Stimulated activated CD8-positive, alpha-beta memory T cell treated with anti-CD3 and anti-CD28 coated beads, Interleukin-12 subunit alpha, Interleukin-12 subunit beta, amount 100 ng/mL, for 24 hours (primary cell): ENCODE measurements around the gene TENT5C.

Experiments used
- DNase-seq: peaks from one replicate; pipeline ENCODE4 v3.0.0-alpha.2; 2020; ENCODE audit errors: extremely low read depth

Gene TENT5C

DNA sequence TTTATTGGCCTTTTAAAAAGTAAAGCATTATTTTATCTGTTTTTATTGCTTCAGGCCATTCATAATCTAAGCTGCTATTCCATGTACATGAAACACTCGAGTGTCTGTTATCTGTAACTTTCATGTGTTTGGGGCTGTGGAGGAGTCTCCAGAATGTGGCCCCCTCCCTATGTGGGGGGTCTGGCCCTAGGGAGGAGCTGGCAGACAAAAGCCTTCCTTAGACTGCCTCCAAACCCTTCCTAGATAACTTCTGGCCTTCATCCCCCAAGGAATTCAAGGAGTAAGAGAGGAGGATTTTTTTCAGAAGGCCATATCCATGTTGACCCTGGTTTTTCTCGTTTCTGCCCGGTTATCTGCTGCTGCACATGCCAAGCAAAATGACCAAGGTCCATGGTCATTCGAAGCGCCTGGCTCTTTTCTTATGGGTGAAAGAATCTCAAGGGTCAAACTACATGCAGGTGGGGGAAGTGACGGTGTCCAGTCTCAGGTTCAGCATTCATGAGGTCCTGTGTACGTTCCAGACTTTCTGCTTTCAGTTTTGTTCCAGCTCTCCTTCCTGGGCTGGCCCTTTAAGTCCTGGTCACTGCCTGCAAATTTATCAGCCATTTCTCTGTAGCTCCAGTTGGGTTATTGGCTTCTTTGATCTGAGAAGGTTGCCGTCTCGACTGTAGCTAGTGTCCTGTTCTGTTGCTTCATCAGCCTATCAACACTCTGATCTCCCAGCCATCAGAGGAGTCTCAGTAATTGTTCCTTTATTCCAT, 8.3 kb downstream of the TENT5C start:
- no peak for DNase-seq

DNA sequence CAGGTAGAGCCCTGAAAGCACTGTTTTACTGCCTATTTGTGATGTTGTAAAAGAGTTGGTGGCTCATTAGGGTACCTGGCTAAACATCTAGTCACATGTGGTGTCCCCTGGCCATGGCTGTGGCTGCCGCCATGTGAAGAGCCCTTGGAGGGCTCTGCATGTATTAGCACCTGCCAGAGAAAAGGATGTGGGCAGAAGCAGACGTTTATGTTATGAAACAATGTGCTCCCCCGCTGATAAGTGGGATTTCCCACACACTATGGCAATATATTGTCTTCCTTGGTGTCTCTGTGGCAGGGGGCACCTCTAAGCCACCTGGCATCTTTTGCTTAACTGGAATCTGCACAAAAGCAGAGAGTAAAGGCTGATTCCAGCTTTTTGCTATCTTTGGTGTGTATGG, 9.6 kb downstream of the TENT5C start:
- no peak for DNase-seq

DNA sequence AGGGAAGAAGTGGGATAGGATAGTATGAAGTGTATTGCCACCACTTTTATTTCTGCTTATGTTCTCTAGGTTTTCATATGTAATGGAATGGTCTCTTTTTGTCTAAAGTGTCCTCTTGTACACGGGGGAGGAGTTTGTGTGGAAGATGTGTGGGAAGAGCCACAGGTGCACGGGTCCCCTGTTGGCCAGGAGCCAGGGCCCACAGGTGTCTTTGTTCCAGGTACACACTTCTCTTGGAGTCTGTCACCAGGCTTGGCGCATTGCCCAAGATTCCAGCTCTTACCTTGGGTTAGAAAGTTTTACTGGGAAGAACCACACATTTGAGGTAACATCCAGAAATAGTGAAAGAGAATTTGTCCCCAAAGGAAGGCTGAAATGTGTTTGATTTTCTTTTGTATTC, 10.5 kb downstream of the TENT5C start:
- no peak for DNase-seq

GRCh38 chr1:117616967-117617366, 11.1 kb downstream of the TENT5C start:
- no peak for DNase-seq

DNA sequence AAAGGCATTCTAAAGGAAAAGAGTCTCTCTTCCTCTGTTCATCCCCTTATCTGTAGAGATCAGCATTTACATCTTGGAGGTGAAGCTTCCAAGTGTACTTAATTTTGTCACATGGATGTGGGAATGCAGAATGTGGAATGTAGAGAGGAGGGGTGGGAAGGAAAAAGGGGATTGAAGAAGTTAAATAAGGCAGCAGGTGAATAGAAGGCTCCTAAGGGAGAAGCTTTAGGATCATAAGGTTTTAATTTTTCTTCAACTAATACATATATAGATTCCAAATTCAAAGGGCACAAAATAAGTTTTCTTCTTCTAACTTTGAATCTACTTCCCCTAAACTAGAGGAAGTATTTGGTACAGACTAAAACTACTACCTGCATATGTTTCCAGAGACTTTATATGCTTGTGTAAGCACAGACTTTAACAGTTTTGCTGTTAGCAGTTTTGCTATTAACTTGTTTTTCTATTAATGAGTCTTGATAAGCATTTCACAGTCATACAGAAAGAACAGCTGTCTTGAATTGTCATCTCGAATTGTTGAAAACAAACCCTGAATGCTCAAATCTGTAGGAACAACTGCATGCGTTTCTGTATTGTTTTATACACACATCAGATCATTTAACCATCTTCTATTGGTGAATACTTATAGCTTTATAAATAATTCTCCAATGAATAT, 12.7 kb downstream of the TENT5C start:
- DNase-seq: no peak

- DNase-seq: no peak
Observed at GRCh38 chr1:117620440-117620839, 14.6 kb downstream of the TENT5C start.

DNA sequence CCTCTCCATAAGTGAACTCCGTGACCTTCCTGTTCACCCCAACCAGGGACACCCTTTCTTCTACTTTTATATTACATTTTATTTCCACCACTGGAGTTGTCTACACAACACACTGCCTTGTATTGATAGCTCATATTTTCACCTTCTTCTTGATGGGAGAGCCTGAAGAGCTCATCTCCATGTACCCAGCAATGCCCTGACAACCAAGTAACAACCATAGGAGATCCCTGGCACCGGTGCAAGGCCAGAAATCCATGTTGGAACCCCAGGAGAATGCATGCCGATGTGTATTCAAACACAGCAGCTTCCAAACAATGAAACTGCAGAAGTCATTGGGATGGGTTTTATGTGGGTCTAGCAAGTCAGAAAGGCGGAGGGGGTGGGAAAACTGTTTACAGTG, 15.5 kb downstream of the TENT5C start:
- no peak for DNase-seq

DNA sequence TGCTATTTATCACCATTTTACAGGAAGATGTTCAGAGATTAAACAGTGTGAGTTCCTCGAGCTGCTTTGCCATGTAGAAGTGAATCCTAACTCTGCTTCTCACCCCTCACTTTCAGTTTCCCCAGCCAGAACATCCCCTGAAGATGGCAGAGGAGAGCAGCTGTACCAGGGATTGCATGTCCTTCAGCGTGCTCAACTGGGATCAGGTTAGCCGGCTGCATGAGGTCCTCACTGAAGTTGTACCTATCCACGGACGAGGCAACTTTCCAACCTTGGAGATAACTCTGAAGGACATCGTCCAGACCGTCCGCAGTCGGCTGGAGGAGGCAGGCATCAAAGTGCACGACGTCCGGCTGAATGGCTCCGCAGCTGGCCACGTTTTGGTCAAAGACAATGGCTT, 16.9 kb downstream of the TENT5C start:
- no peak for DNase-seq

DNA sequence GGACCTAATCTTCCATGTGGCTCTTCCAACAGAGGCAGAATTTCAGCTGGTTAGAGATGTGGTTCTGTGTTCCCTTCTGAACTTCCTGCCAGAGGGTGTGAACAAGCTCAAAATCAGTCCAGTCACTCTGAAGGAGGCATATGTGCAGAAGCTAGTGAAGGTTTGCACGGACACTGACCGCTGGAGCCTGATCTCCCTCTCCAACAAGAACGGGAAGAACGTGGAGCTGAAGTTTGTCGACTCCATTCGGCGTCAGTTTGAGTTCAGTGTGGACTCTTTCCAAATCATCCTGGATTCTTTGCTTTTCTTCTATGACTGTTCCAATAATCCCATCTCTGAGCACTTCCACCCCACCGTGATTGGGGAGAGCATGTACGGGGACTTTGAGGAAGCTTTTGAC, 17.3 kb downstream of the TENT5C start:
- DNase-seq: no peak

GRCh38 chr1:117623698-117624097, 17.9 kb downstream of the TENT5C start:
- DNase-seq: no peak

DNA sequence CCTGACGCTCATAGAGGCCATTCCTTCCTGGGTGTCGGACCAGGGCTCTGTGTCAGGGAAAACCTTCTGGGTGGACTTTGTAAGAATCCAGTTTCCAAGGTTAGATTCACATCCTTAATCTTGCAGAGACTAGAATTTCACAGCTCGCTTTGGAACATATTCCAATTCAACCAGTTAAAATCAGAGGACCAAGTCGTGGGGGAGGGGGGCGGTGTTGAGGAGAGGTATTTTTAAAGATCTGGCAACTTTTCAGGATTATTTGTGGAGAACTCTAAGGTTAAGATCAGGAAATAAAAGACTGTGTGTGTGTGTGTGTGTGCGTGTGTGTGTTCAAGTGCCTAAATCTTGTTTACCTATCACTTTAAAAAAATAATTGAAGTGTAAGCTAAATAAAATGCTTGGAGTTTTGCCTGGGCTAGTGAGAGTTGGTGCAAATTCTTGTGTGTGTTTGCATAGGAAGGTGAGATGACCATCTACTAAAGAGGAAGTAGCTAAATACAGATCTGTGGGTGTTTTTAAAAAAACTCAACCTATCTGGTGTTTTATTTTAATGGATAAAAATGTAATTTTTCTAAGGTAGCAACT, 21.8 kb downstream of the TENT5C start:
- no peak for DNase-seq

- no peak for DNase-seq
Observed at GRCh38 chr1:117628343-117628742, 22.5 kb downstream of the TENT5C start.

- DNase-seq: no peak
Observed at GRCh38 chr1:117629625-117630422, 24.0 kb downstream of the TENT5C start.

GRCh38 chr1:117630423-117630998, 24.7 kb downstream of the TENT5C start:
- no peak for DNase-seq

- no peak for DNase-seq
Observed at GRCh38 chr1:117631359-117632160, 25.7 kb downstream of the TENT5C start.

- no peak for DNase-seq
Observed at GRCh38 chr1:117632269-117633067, 26.6 kb downstream of the TENT5C start.

- DNase-seq: no peak
Observed at GRCh38 chr1:117633068-117633345, 27.2 kb downstream of the TENT5C start.

DNA sequence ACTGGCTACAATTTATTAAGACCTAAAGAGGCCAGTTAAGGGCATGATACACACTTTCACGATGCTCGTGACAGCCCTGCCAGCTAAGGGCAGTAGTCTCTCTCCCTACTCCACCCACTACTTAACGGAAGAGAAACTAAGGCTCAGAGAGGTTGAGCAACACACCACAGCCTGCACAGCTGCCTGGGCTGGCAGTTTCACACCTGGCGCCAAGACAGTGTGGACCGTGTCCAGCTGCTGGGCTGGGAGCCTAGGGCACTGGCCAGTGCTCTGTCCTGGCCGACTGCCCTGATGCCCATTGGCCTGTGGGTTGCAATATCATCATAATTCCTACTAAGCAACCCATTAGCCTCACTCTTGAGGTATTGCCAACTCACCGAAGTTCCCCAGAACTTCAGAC, 27.6 kb downstream of the TENT5C start:
- DNase-seq: no peak

GRCh38 chr1:117633936-117634335, 28.1 kb downstream of the TENT5C start:
- no peak for DNase-seq

- DNase-seq: no peak
Observed at GRCh38 chr1:117634631-117635030, 28.8 kb downstream of the TENT5C start.

DNA sequence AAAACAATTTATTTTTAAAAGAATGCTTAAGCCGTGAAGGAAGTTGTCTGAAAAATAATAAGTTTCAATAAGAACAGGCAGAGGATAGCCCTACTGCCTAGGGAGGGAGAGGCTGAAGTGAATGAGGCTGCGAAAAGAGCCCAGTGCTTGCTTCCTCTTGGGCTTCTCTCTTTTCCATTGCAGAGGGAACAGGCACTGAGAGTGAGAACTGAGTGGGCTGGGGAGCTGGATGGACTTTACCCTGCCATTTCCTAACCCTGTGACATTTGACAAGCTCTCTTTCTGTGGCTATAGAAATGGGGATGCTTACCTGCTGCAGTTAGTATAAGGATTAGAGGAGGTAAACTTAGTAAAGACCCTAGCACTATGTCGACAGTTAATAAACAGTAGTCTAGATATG, 30.0 kb downstream of the TENT5C start:
- DNase-seq: no peak
